Testis (tissue), 5 donors: ENCODE measurements around the gene ABCG1. TPM values are rescaled to one million over a fixed set of nuclear protein-coding genes. Genes with fewer than 3 reads are reported as not detected.

Experiments
- DNase-seq: peaks from one replicate; pipeline ENCODE4 v3.0.0-alpha.2; 2019
- H3K27ac ChIP-seq, 2 donors: fragments of 200-600 bp; sonication (generic); one replicate each; pipeline ENCODE4 v1.5.1; 2019
- H3K27me3 ChIP-seq: fragments of 200-600 bp; sonication (generic); one replicate; pipeline ENCODE4 v1.5.1; 2019
- H3K36me3 ChIP-seq: fragments of 200-600 bp; sonication (generic); one replicate; pipeline ENCODE4 v1.5.1; 2017; ENCODE audit warnings: low read depth; ENCODE audit errors: missing control alignments
- H3K4me1 ChIP-seq: fragments of 200-600 bp; sonication (generic); one replicate; pipeline ENCODE4 v1.5.1; 2019
- H3K4me3 ChIP-seq, 2 donors: fragments of 200-600 bp; sonication (generic); one replicate each; pipeline ENCODE4 v1.5.1; 2017 to 2019
- H3K9me3 ChIP-seq: fragments of 200-600 bp; sonication (generic); one replicate; pipeline ENCODE4 v1.5.1; 2017
- CTCF ChIP-seq, 3 experiments: fragments of 450-650 bp in 2 of 3; fragments of 200-600 bp in 1 of 3; sonication (generic) in 1 of 3; IDR thresholded peaks; one replicate each; pipeline ENCODE4 v1.5.1; 2016 to 2019; ENCODE audit warnings: antibody characterized with exemption in 3 of 3, mild to moderate bottlenecking in 2 of 3, moderate library complexity in 1 of 3
- POLR2A ChIP-seq: fragments of 450-650 bp; IDR thresholded peaks from one replicate; pipeline ENCODE4 v1.6.1; 2017; ENCODE audit warnings: antibody characterized with exemption, mild to moderate bottlenecking, moderate library complexity
- WGBS, 2 donors: methylation state at CpG; one replicate each; pipeline ENCODE4 v1.1.5; 2018; 5-methylcytosine and 5-hydroxymethylcytosine counted together
- intact Hi-C: fragments of 100-400 bp; cut with DNase I; formaldehyde crosslinking; loops from one replicate; pipeline ENCODE4 v1.15.1; 2023; ENCODE audit warnings: low total_unique reads
- long read RNA-seq, 2 donors: transcript quantifications; one replicate each; lab custom pipeline, GENCODE V29; 2026
- polyA plus RNA-seq: library from polyadenylated mRNA; stranded (reverse); fragments of 350-450 nt; fragmentation: Illumina TruSeq; extraction: RNeasy Lipid Tissue Mini Kit (QIAGEN cat#74804); gene quantifications from one replicate; pipeline ENCODE4 v1.2.3, GENCODE V29; 2014; ENCODE audit warnings: low read depth, low replicate concordance; ENCODE audit not compliant: insufficient read depth
- total RNA-seq, 2 donors: library from RNA; depleted of rRNA; stranded (reverse); fragments of >200 nt; gene quantifications; one replicate each; pipeline ENCODE4 v1.2.3, GENCODE V29; 2016

Gene ABCG1
- 1 to 10 TPM; 4.6 to 5.9 TPM for total RNA-seq
- 5.1 TPM for polyA plus RNA-seq
- long read RNA-seq, donor 1, partial matches to known transcripts = 5 of 7 reads
- long read RNA-seq, donor 1, other reads (novel, unspliced or antisense) = 0 of 7 reads
- long read RNA-seq, donor 2 = 0 reads

- H3K4me3 ChIP-seq = peak within 1 kb of the TSS; percentile 60 to 74
- peak; percentile 40 for DNase-seq
- H3K9me3 ChIP-seq = no peaks in the 10 kb centered on the region
- WGBS, 2 donors = 0 to 1% methylated on average over 1 to 65 of the region's 83 CpGs
- TF ChIP-seq POLR2A (no peak), CTCF (IDR thresholded peaks at IDR 0.05) (no peak)
- peak within 1 kb of the TSS in 1 of 2 donors; percentile 76 for H3K27ac ChIP-seq
- peaks cover 14% of the 10 kb centered on the region for H3K4me1 ChIP-seq
- no peaks in the 10 kb centered on the region for H3K36me3 ChIP-seq
- intact Hi-C loops = no loop called here
- no peaks in the 10 kb centered on the region for H3K27me3 ChIP-seq
Measured at GRCh38 chr21:42218836-42219605, at the start of gene ABCG1. ABCG1 (plus strand) TSS chr21:42219140; CDS start chr21:42219263, 123 bp downstream.

DNA sequence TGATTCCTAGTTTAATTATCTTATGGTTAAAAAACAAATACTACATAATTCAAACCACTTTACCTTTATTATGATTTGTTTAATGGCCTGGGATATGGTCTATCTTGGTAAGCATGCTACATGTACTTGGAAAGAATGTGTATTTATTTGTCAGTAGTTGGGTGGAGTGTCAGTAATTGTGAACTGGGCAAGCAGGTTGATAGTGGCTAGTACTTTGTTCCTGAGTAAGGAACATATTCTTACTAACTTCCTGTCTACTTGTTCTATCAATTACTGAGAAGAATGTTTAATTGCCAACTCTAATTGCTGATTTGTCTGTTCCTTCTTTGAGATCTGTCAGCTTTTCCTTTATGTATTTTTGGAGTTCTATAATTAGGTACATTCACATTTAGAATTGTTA lies 49.2 kb upstream of the ABCG1 start:
- DNase-seq = no peak
- Histone ChIP-seq H3K27me3 (no peaks in the 10 kb centered on the region), H3K4me1 (no peaks in the 10 kb centered on the region), H3K9me3 (no peaks in the 10 kb centered on the region), H3K27ac (no peak overlapping the region), H3K4me3 (no peak overlapping the region), H3K36me3 (no peaks in the 10 kb centered on the region)
- TF ChIP-seq CTCF (IDR thresholded peaks at IDR 0.05) (no peak), POLR2A (no peak)
- intact Hi-C loops = no loop called here

DNA sequence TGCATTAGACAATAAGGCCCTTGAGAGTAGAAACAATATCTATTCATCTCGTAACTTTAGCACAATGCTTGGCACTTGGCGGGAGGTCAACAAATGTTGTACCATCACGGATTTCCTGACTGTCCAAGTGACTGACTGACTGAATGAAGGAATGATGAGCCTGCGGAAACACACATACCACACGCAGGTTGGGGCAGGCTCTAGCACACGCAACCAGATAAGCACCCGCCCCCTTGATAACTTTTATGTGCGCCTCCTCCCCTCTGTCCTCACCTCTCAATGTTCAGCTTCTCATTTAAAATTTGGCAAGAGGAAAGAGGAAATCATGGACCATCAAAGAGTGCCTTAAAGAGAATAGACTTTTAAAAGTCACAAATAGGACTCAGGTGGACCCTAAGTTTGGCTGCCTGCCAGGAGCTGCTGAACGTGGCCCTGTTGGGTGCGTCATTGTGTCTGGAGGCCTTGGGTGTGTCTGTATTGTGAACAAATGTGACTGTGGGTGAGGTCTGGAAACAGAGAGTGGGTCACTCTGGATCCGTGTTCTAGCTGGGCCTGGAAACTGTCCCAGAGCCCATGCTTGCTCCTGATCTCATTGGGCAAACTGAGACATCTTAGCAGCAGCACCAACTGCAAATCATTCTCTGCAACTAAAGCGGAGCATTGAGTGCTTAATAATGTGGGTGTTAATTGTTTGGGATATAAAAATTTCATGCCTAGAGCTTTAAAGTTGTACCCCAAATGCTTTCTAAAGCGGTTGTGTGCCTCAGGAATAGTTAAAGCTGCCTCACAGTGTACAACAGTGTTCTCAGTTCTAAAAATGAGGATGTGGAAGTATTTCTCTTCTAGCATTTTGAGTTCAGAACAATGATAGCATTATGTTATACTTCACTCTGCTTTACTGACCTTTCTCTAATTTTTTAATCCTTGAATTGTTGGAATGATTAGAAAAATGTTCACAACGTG lies 47.6 kb upstream of the ABCG1 start:
- no peak for TF ChIP-seq POLR2A
- no peak for TF ChIP-seq CTCF (IDR thresholded peaks at IDR 0.05)
- Histone ChIP-seq H3K27me3 (no peaks in the 10 kb centered on the region), H3K4me3 (no peak overlapping the region), H3K36me3 (no peaks in the 10 kb centered on the region), H3K9me3 (no peaks in the 10 kb centered on the region), H3K4me1 (no peaks in the 10 kb centered on the region), H3K27ac (no peak overlapping the region)
- WGBS, 2 donors = 72 to 78% methylated on average over 14 of the region's 14 CpGs
- intact Hi-C loops = no loop called here
- peak; percentile 13 for DNase-seq

- Histone ChIP-seq H3K27ac (no peak overlapping the region), H3K9me3 (no peaks in the 10 kb centered on the region), H3K27me3 (no peaks in the 10 kb centered on the region), H3K4me3 (no peak overlapping the region), H3K4me1 (peaks cover 5% of the 10 kb centered on the region), H3K36me3 (no peaks in the 10 kb centered on the region)
- TF ChIP-seq POLR2A (no peak), CTCF (IDR thresholded peaks at IDR 0.05) (no peak)
- peak; percentile 13 for DNase-seq
- WGBS, 2 donors = 67 to 71% methylated on average over 24 to 40 of the region's 40 CpGs
- intact Hi-C loops = no loop called here
Measured at GRCh38 chr21:42172596-42173483, 46.1 kb upstream of the ABCG1 start.
